ENCODE measurements around the gene PUM1.
A peak's percentile ranks its signal among the peaks of the same experiment; 100 is the strongest.
"Not testable (repeated sequence)": the region's sequence is repeated elsewhere in the genome, so short reads cannot be mapped to it uniquely, and the experiment has no call there.

PUM1 gene

GRCh38 chr1:31065310-31066217, at the start of gene PUM1:
TSS of gene PUM1 (minus strand) at chr1:31065717. CDS start at chr1:31059566, 6,151 bp downstream.
- DNase-seq = peak; percentile 94

GRCh38 chr1:31112266-31112935, 46.9 kb upstream of the PUM1 start:
- no peak for DNase-seq

GRCh38 chr1:31111290-31111951, 45.9 kb upstream of the PUM1 start:
- no peak for DNase-seq

- DNase-seq = no peak
Measured at GRCh38 chr1:31110846-31111245, 45.3 kb upstream of the PUM1 start.

GRCh38 chr1:31108861-31109260, 43.3 kb upstream of the PUM1 start:
- DNase-seq = no peak

GRCh38 chr1:31105646-31106045, 40.1 kb upstream of the PUM1 start:
- no peak for DNase-seq

- DNase-seq = no peak
Measured at GRCh38 chr1:31102501-31102950, 37.0 kb upstream of the PUM1 start.

- DNase-seq = no peak
Measured at GRCh38 chr1:31101147-31101502, 35.6 kb upstream of the PUM1 start.

GRCh38 chr1:31099293-31100032, 33.9 kb upstream of the PUM1 start:
- no peak for DNase-seq

GRCh38 chr1:31095985-31096384, 30.5 kb upstream of the PUM1 start:
- DNase-seq = no peak

- DNase-seq = no peak
Measured at GRCh38 chr1:31095298-31095981, 29.9 kb upstream of the PUM1 start.

- DNase-seq = not testable (repeated sequence)
Measured at GRCh38 chr1:31088081-31088480, 22.6 kb upstream of the PUM1 start.

GRCh38 chr1:31084782-31085569, 19.5 kb upstream of the PUM1 start:
- DNase-seq = no peak

- DNase-seq = no peak
Measured at GRCh38 chr1:31082385-31082784, 16.9 kb upstream of the PUM1 start.

- DNase-seq = no peak
Measured at GRCh38 chr1:31073044-31073443, 7.5 kb upstream of the PUM1 start.

- DNase-seq = no peak
Measured at GRCh38 chr1:31072304-31072746, 6.8 kb upstream of the PUM1 start.

- no peak for DNase-seq
Measured at GRCh38 chr1:31069392-31069791, 3.9 kb upstream of the PUM1 start.

- DNase-seq = no peak
Measured at GRCh38 chr1:31064718-31065309, 703 bp downstream of the PUM1 start.

- no peak for DNase-seq
Measured at GRCh38 chr1:31064111-31064717, 1.3 kb downstream of the PUM1 start.

GRCh38 chr1:31063631-31064030, 1.9 kb downstream of the PUM1 start:
- DNase-seq = no peak
